Peyer's patch (tissue), 4 donors: ENCODE data around the gene XPO4.

Experiments
- CTCF ChIP-seq, 6 experiments: fragments of 450-650 bp in 4 of 6; fragments of 200-600 bp in 2 of 6; sonication (generic) in 1 of 6; IDR thresholded peaks; one replicate each; pipeline ENCODE4 v1.5.1; 2017 to 2019; ENCODE audit warnings: antibody characterized with exemption in 6 of 6, mild to moderate bottlenecking in 3 of 6, moderate library complexity in 1 of 6
- POLR2A ChIP-seq, 2 donors: fragments of 450-650 bp; IDR thresholded peaks; one replicate each; pipeline ENCODE4 v1.5.1; 2017; ENCODE audit warnings: antibody characterized with exemption in 2 of 2, mild to moderate bottlenecking in 2 of 2, moderate library complexity in 2 of 2

- TF ChIP-seq POLR2A (IDR thresholded peaks at IDR 0.05) (no peak), CTCF (IDR thresholded peaks at IDR 0.05) (no peak)
Observed at GRCh38 chr13:20803180-20803965, 99.2 kb downstream of the XPO4 start.
